GM18498 (cell line): ENCODE results near the gene PLXNA1.

Experiments used
- ATAC-seq: cut with Tn5 transposase; IDR thresholded peaks from one replicate; pipeline ENCODE4 v1.9.1; 2021; ENCODE audit warnings: mild to moderate bottlenecking, moderate library complexity; ENCODE audit not compliant: unreplicated experiment

PLXNA1 gene

DNA sequence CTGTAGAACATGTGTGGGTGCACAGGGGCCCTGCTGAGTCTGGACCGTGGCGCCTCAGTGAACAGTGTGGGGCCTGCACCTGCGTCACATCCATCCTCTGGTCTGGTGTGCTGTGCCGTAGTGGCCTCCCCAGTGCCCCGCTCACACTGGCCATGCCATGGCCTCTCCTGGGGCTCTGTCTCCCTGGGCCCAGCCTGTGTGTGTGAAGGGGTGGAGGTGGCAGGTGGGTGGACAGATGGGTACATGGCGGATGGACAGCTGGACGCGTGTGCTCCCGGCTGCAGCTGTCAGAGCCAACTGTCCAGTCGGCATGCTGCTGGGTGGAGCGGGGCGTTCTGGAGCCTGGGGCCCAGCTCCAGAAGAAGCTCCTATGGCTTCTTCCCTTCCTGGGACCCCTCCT, 17.8 kb downstream of the PLXNA1 start:
- no peak for ATAC-seq

DNA sequence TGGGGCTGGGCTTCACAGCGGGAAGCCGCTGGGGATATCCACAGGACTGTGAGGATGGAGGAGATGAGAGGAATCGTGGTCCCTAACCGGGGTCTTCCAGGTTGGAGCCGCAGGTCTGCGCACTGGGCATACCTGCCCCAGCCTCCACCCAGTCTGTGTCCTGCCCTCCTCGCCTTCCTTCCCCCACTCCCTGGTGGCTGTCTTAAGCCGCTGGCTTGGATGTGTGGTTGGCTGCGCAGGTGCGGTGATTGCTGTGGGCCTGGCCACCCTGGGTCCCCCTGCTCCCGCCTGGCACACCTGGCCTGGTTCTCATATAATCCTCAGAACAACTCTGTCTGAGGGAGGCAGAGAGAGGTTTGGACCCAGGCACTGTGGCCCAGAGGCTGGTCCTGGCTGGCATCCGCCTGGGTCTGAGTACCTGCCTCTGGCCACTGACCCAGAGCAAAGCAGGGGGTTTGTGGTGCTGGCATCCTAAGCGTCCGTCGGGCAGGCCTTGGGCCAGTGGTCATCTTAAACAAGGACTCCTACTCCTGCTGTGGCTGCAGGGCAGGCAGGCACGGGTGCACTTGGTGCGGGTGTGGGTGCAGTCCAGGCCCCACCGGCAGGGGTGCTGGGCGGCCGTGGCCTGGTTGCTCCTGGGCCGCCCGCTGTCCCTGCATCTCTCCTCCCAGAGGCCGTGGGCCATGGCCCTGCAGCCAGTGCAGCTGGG, 18.7 kb downstream of the PLXNA1 start:
- no peak for ATAC-seq

DNA sequence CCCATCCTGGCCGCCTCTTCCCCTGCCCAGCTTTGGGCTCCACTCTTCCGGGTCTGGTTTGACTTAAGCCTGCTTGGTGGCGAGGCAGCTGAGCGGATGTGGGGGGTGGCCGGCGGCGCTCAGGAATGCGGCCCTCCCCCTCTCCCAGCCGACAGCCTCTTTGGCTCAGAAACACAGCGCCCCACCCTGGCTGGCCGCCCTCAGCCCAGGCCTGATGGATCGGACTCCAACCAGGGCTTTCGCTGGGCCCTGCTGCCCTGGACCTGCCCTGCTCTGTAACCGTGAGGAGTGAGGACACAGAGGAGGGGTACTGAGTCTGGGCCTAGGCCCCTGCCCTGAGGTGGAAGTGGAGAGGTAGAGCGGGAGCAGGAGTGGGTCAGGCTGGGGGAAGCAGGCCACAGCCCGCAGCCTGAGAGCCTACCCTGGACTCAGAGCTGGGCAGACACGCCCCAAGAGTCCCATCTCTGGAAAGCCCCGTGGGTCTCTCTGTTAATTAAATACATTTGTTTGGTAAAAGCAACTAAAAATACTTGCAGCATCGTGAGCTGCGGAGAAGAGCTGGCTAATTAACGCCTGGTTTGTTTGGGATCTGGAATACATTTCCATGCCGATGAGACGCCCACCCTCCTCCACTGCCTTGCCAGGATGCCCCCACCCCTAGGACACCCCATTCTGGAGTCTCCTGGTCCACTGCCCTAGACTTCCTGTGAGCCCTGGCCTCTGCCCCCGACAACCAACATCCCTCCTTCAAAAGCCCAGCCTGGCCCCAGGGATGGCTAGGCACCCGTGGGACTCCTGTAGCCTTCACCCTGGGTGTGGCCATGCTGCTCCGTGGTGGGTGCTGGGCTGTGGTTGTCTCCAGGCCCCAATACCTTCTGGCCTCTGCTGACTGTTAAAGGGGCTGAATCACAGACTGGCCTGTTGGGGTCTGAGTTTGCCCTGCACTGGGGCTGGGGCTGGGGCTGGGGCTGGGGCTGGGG, 19.6 kb downstream of the PLXNA1 start:
- ATAC-seq, result no peak

DNA sequence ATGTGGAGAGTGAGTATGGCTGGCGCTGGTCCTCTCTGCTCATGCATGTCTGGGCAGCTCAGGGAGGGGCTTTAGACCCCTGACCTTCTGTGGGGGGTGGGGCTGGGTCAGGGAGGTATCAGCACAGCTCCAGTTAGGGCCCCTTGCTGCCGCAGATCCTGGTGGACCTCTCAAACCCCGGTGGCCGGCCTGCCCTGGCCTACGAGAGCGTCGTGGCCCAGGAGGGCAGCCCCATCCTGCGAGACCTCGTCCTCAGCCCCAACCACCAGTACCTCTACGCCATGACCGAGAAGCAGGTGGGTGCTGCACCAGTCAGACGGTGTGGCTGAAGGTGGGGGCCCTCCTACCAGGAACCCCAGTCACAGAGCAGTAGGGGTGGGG, 20.2 kb downstream of the PLXNA1 start:
- no peak for ATAC-seq

DNA sequence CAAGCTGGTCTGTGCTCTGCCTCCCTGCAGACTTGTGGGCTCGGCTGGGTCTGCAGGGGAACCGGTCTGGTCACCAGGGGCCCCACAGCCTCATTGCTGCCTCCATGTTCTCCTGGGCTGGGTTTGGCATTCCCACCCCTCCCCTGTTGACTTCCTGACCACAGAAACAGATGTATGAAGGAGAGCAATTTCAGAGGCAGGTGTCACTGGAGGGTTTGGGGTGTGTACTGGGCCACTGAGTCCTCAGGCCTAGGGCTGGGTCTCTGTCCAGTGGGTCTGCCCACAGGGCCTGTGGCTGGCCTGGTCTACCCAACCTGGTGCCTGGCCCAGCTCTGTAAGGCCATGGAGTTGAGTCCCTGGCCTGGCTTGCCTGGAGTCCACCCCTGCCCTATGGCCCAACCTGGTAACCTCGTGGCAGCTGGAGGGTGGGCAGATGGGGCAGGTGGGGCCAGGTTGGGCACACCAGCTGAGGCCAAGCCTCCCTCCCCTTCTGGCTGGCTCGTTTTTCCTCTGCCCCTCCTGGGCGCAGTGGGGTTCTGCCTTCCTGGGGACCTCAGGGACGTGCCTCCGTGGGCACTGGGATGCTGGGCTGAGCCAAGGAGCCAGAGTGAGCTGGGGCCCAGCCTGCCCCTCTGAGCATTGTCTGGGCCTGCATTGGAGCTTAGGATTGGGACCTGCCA, 20.8 kb downstream of the PLXNA1 start:
- ATAC-seq, result no peak

DNA sequence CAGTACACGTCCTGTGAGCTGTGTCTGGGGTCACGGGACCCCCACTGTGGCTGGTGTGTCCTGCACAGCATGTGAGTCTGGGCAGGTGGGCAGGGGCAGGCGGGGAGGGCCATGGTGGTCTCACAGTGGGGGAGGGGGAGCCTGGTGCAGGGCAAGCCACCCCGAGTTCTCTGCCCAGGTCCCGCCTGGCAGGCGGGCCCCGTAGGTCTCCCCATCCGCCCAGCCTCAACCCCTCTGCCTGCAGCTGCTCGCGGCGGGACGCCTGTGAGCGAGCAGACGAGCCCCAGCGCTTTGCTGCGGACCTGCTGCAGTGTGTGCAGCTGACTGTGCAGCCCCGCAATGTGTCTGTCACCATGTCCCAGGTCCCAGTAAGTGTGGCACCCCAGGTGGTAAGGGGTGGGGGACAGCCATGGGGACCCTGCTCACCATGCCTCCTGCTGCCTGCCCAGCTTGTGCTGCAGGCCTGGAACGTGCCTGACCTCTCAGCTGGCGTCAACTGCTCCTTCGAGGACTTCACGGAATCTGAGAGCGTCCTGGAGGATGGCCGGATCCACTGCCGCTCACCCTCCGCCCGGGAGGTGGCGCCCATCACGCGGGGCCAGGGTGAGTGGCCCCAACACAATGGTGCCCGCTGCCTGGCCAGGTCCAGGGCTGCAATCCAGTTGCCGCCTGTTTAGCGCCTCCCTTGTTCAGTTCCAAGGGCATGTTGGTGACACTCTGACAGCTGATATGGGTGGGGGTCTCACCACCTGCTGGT, 21.9 kb downstream of the PLXNA1 start:
- ATAC-seq, result no peak

DNA sequence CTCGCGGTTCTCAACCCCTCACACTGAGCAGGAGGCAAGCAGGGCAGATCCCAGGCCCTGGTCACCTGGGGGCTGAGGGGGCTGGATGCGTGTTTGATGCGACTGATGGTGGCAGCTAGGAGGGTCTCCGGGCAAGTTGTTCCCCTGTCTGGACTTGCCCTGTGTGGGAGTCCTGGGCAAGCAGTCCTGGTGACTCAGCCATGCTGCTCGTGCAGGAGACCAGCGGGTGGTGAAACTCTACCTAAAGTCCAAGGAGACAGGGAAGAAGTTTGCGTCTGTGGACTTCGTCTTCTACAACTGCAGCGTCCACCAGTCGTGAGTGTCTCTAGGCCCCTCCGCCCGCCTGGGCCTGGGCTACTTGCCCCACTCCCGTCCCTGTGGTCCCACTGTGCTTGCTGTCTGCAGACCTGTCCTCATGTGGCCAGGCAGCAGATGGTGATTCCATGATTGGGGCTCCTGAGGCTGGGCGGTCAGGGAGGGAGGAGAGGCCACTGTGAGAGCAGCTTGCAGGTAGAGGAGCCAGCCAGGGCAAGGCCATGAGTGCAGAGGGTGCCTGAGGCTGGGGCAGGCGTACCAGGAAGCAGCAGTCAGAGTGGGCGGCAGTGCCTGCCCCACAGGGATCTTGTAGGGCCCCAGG, 23.1 kb downstream of the PLXNA1 start:
- ATAC-seq, result no peak

DNA sequence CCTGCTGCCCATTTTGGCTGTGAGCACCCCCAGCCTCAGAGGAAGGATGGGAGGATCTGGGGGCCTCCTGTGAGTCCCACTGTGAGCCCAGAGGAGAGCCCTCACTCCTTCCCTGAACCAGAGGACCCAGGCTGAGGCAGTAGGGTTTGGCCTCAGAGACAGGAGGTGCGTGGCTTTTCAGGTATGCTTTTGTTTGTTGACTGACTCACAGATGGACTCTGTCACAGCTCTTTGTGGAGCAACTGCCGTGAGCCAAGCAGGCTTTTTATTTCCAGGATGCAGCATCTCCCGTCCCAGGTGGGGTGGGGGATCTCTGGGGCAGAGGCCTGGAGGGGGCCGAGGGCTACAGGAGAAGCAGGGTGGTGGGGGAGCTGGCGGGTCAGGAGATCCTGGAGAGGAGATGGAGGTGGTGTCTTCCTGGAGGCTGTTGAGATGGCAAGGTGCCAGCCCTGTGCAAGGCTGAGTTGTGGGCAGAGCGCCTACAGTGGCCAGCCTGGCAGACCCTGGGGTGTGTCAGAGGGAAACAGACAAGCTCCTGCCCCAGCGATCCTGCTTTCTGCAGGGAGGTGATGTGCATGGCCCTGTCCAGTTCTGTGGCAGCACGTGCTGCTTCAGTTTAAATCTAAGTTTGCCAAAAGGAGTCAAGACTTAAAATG, 24.0 kb downstream of the PLXNA1 start:
- ATAC-seq, result no peak

DNA sequence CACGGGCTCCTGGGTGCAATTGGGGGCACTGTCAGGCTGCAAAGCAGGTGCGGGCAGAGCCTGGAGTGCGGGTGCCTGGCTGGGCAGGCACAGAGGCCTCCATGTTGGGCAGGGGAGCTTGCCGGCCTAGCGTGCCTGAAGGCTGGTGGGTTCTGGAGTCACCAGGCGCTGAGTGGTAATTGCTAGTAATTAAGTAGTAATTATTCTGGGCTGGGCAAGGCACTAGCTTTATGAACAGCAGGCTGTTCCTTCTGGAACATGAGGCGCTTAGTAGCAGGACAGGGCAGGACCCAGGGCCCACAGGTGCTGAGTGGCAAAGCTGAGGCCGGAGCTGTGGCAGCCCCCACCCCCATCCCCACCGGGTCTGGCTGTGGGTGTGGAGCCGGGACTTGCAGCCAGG, 25.3 kb downstream of the PLXNA1 start:
- no peak for ATAC-seq

DNA sequence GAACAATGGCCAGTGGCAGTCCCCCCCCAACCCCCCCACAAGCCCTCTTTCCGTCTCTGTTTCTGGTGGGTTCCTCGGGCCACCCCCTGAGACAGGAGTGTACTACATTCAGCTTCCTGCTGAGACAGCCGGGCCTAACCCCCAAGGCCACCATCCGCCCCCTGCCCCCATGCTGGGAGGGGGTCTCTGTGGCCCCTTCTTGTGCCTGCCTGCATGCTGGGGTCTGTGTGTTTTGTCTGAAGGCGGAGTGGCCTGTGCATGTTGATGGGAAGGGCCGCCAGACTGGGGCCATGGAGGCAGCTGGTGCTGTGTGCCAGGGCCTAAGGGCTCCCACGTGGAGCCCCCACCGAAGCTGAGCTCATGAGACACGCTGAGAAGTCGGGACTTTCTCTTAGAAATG, 26.6 kb downstream of the PLXNA1 start:
- ATAC-seq, result no peak

DNA sequence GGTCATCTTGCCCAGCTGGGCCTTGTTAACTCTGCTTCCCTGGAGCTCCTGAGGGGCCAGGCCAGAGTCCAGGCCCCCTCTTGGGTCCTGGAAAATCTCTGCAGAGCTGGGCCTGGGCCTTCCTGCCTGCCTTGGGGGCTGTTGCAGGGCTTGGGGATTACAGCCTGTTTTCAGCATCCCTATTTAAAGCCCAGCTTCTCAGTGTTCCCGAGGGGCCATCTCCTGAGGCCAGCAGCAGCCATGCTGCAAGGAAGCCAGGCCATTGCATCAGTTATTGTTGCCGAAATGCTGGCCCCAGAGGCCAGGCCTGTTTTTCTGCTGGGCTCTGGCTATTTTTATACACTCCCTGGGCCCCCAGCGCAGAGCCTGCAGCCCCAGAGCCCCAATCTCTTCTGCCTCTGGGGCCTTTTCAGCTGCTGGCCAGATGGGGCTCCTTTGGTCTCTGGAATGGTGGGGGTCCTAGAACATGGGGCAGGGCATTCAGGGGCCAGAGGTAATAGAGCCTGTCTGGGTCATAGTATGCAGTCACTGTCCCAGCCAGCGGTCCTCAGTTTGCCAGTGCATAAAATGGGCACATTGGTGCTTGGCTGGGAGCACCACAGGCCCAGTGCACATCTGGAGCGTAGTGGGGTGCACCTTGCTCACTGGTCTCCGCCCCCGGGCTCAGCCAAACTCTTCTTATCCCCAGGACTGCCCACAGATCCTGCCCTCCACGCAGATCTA, 28.5 kb downstream of the PLXNA1 start:
- no peak for ATAC-seq

DNA sequence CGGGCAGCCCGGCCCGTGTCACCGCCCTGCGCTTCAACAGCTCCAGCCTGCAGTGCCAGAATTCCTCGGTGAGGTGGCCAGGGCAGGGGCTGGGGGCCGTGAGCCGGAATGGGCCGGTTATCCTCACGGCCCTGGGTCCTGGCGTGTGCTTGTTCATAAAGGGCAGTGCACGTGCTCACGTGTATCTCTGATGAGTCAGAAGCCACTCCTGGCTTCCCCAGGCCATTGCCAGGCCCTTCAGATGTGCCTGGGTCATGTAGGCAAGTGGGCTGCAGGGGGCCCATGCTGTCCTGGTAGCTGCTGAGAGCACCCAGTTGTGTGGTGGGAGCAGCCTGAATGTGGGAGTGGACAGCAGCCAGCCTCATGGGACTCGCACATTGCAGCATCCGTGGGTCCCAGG, 29.2 kb downstream of the PLXNA1 start:
- ATAC-seq, result no peak

DNA sequence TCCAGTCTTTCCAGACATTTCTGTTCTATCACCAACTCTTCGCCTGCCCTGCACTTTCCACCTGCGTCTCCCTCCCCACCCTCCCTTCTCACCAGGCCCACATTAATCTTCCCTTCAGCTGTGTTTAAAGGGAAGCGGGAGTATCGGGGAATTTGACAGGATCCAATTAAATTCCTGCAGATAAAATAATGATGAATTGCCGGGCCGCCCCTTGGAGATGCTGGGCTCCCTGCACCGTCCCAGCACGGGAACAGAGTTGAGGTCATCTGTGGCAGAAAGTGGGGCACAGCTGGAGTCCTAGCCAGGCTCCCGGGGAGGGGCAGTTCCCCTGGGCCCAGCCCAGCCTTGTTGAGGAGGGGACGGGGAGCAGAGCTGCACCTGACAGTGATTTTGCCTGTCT, 30.3 kb downstream of the PLXNA1 start:
- ATAC-seq, result no peak

DNA sequence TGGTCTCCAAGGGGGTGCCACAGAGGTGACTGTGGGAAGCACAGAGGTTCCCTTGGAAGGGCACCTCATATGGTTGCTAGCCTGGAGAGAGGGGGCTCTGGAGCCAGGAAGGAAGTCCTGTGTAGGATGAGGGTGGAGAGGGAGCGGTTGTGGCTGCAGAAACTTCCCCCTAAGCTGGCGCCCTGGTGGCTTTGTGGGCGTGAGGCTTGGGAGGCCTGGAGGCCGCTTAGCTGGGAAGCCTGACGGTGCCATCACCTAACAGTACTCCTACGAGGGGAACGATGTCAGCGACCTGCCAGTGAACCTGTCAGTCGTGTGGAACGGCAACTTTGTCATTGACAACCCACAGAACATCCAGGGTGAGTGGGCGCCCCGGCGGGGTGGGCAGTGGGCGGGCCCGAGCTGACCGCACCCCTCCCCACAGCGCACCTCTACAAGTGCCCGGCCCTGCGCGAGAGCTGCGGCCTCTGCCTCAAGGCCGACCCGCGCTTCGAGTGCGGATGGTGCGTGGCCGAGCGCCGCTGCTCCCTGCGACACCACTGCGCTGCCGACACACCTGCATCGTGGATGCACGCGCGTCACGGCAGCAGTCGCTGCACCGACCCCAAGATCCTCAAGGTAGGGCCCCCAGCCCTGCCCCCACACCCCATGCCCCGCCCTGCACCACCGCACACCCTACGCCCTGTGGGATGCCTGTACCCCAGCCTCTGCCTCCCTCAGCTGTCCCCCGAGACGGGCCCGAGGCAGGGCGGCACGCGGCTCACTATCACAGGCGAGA, 31.0 kb downstream of the PLXNA1 start:
- no peak for ATAC-seq

DNA sequence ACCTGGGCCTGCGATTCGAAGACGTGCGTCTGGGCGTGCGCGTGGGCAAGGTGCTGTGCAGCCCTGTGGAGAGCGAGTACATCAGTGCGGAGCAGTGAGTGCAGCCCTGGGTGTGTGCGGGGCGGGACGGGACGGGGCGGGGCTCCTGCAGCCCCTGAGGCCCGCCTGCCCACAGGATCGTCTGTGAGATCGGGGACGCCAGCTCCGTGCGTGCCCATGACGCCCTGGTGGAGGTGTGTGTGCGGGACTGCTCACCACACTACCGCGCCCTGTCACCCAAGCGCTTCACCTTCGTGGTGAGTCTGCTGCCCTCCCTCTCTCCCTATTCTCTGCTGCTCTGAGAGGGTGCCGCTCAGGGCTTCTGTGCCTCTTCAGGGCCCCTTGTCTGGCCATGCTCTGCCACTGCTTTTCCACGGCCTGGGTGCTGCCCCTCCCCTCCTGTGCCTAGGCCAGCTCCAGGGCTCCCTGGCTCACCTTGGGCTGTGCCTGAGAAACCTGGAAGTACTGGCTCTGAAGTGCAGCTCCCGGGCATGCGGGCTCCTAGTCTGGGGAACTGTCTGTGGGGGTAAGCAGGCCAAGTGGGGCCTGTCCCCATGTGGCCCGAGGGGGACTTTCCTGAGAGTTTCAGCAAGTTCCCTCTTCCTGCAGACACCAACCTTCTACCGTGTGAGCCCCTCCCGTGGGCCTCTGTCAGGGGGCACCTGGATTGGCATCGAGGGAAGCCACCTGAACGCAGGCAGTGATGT, 31.8 kb downstream of the PLXNA1 start:
- no peak for ATAC-seq

DNA sequence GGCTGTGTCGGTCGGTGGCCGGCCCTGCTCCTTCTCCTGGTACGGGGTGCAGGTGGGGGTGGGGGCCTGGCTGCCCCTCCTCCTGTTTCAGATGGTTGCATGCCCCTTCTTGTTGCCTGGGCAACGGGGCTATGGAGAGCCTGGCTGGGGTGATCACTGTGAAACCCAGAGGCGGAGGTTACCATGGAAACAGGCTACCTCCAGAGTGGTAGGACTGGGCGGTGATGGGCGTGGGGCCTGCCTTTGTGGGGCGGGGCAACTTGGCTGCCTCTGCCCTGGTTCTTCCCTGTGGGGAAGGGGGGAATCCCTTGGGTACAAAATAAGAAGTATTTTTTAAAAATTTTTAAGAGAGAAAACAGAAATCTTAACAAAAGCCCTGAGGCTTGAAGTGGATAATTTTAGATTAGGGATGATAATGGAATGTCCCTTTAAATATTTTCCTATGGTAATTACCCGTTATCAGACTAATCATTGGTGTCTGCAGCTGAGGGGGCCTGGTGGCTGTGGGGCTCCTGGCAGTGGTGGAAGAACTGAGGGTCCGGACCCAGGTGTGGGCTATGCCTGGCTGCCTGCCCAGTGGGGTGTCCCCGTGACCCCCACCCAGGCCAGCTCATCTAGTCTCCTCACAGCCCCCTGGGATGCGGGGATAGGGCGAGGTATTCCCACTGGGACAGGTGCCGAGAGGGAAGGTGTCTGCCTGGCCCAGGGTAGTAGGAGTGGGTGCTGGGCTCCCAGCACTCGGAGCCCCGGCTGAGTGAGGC, 32.5 kb downstream of the PLXNA1 start:
- no peak for ATAC-seq

DNA sequence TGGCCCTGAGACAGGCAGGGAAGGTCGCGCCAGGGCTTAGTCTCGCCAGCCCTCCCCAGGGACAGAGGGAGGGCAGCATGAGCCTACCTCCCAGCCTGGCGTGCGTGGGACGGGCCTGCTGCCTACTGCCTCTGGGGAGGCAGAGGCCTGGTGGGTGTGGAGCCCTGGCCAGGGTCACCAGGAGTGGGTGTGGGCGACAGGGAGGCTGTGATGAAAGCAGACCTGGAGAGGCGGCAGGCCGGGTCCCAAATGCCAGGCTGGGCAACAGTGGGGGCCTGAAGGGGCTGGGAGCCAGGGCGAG, 33.1 kb downstream of the PLXNA1 start:
- no peak for ATAC-seq
